Caki2 (cell line): ENCODE results near the gene RPS16. TPM values are rescaled to one million over a fixed set of nuclear protein-coding genes. Genes with fewer than 3 reads are reported as not detected.
"Not testable (repeated sequence)": the region's sequence is repeated elsewhere in the genome, so short reads cannot be mapped to it uniquely, and the experiment has no call there.

Source experiments
- DNase-seq: peaks from one replicate; pipeline ENCODE4 v3.0.0-alpha.2; 2015; ENCODE audit warnings: low read depth
- in situ Hi-C: cut with HindIII; loops from 2 replicates; pipeline ENCODE4 v1.10.0; 2016; ENCODE audit warnings: low sequenced_read_pairs, low pct_unique_long_range_greater_than_20kb, mixed read lengths
- total RNA-seq: library from RNA; depleted of rRNA; stranded (reverse); fragments of >200 nt; shearing (Covaris generic); gene quantifications from 2 replicates; pipeline ENCODE4 v1.2.3, GENCODE V29; 2014; ENCODE audit warnings: low replicate concordance; rRNA removed

RPS16 gene
- 76.6 and 151 TPM in 2 replicates for total RNA-seq

DNA sequence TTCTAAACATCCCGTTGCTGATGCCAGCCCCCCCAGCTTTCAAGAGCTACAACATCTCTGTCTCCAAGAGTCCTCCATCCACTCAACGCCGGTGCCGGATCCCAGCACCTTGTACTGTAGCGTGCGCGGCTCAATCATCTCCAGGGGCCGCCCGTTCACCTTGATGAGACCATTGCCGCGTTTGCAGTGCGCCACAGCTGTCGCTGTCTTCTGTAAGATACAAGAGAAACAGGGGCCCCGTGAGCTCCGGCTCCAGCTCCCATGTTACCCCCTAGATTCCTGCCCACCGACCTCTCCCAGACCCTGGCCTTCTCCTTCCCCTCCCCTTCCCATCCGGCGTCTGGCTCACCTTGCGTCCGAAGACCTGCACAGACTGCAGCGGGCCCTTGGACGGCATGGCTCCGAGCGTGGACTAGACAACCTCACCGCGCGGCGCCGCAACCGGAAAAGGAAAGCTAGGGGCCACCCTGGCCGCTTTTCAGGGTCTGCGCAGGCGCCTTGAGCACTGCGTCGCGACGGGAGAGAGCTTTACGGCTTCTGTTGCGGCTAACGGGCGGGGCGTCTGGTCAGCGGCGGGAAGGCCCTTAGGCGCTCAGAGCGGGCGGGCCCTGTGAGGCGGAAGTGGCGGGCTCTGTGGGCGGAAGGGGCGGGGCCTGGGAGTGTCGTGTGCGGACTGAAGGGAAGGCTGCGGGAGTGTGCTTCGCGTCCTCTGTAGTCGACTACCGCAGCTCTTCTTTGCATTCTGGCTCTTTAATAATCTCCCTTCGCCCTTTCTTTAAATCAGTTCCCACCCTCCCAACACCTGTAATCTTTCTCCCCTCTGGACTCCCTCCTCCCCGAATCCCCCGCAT lies at the start of gene RPS16:
Gene RPS16, minus strand, starts transcription at position 451 of the 851 bp plus-strand sequence. Its CDS starts 54 bp downstream, at position 397.
- in situ Hi-C loops: no loop called here
- peak; percentile 98 for DNase-seq

DNA sequence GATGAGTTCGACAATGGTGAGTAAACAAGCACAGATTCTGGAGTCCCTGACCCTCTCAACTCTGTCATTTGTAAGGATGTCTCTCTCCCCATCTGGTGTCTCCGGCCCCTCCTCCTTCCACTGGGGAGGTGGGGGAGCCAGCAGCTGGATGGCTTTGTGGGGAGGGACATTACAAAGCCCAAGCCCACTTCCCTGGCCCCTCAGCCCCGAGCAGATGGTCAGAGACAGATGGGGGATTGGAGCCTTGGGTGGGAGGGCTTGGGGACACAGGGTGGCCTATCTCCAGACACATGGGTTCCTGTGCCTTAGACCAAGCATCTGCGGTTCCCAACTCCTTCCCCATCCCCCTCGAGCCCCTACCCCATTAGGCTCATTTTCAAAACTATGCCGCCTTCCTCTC lies 47.4 kb upstream of the RPS16 start:
- in situ Hi-C loops: no loop called here
- DNase-seq: no peak

DNA sequence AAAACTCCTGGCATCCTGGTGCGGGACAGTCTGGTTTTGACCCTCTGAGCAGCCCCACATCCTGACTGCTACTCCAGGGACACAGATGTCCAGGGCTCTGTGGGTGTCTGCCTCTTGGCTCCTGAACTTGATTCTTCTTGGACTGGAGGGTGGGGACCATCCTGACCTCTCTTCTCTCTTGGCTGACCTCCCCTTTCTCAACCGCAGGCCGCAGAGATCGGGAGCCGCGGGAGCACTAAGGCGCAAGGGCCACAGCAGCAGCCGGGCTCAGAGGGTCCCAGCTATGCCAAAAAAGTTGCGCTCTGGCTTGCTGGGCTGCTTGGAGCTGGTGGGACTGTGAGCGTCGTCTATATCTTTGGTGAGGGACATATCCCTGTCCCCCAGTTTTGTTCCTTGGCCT lies 45.9 kb upstream of the RPS16 start:
- no peak for DNase-seq
- in situ Hi-C loops: no loop called here

DNA sequence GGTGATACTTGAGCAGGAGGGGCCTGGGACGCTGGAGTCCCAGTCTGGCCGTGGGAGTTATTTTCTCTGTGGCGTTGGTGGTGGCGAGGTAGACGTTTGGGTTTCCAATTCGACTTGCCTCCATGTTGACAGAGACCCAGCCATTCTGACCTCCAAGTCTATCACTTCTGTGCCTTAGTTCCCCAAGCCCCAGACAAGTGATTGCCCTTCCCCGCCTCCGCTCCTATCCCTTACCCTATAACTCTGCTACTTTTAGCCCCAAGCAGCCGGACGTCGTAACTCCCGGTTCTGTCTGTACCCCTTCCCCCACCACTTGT lies 45.4 kb upstream of the RPS16 start:
- in situ Hi-C loops: no loop called here
- no peak for DNase-seq

DNA sequence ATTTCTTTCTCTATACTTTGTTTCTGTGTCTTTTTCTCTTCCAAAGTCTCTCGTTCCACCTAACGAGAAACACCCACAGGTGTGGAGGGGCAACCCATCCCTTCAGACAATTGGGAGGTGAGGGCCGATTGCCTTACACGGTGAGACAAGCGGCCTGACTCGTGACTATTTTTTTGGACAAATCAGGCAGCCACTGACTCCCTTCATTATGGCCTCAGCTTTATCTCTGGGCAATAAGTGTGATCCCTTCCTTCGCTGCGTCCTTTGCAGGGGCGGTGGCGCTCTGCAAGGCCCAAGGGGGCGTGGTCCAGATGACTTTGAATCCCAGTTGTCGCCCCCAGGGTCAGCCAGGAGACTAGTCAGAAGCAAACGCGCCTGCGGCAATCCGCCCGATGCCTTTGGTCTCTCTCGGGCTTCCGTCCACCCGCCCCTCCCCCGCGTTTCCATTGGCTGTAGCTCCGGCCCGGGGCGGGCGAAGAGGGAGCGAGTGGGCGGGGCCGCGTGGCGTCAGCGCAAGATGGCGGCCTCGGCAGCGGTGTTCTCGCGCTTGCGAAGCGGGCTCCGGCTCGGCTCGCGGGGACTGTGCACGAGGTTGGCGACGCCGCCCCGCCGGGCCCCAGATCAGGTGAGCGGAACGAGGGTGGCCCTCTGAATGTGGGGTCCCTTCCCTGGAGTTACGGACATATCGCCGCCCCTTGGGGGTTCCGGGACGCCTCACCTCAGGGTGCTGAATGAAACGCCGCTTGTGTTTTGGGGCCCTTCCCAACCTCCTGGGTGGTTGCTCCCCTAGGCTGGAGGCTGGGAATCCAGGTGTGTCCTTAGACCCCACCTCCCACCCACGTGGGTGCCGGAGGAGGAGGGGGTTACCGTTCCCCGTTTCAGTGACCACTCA lies 44.8 kb upstream of the RPS16 start, which contains the start of gene TIMM50:
Gene TIMM50, plus strand, starts transcription at position 502 of the 892 bp plus-strand sequence. Its CDS starts 16 bp downstream, at position 518.
- DNase-seq: peak; percentile 98
- in situ Hi-C loops: no loop called here

DNA sequence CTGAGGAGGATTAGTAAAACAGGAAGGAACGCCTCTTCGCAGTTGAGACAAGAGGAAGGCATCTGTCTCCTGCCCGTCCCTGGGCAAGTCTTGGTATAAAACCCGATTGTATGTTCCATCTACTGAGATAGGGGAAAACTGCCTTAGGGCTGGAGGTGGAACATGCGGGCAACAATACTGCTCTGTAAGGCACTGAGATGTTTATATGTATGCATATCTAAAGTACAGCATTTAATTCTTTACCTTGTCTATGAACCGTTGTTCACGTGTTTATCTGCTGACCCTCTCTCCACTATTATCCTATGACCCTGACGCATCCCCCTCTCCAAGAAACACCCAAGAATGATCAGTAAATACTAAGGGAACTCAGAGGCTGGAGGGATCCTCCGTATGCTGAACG lies 44.2 kb upstream of the RPS16 start:
- in situ Hi-C loops: no loop called here

DNA sequence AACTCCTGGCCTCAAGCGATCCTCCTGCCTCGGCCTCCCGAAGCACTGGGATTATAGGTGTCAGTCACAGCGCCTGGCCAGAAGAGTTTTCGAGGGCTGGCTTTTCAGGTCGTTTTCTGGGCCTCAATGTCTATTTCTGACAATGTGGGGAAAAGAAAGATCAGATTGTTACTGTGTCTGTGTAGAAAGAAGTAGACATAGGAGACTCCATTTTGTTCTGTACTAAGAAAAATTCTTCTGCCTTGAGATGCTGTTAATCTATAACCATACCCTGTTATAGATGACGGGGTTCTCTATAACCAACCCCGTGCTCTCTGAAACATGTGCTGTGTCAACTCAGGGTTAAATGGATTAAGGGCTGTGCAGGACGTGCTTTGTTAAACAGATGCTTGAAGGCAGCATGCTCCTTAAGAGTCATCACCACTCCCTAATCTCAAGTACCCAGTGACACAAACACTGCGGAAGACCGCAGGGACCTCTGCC lies 43.6 kb upstream of the RPS16 start:
- DNase-seq: peak; percentile 23
- in situ Hi-C loops: not testable (repeated sequence)

More for the DNA sequence above, 44.2 kb upstream of the RPS16 start:
- no peak for DNase-seq

DNA sequence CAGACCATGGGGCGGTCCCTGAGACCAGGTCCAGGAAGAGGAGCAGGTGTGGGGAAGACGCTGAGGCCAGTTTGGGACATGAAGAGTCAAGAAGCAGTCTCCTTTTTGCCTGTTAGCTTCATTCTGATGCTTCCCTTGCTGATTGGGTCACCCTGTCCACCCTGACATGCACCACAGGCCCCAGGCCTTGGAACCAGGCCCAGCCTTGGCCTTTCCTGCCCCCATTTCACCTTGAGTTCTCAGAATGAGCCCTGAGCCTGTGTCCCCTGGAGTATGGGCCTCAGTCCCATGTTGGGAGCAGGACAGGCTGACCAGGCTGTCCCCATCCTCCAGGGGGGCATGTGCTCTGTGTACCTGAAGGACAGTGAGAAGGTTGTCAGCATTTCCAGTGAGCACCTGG lies 40.0 kb upstream of the RPS16 start:
- DNase-seq: no peak
- in situ Hi-C loops: no loop called here

DNA sequence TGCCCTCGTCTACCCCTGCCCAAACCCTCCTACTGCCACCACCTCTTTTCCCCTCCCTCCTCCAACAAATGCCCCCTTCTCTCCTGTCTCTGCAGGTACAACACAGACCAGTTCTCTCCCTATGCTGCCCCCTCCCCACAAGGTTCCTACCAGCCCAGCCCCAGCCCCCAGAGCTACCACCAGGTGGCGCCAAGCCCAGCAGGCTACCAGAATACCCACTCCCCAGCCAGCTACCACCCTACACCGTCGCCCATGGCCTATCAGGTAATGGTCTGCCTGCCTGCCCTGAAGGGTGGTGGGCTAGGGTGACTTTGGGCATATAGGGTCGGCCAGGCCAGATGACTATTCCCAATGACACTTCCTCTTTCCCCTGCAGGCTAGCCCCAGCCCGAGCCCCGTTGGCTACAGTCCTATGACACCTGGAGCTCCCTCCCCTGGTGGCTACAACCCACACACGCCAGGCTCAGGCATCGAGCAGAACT lies 38.4 kb upstream of the RPS16 start:
- in situ Hi-C loops: no loop called here
- DNase-seq: peak; percentile 26

DNA sequence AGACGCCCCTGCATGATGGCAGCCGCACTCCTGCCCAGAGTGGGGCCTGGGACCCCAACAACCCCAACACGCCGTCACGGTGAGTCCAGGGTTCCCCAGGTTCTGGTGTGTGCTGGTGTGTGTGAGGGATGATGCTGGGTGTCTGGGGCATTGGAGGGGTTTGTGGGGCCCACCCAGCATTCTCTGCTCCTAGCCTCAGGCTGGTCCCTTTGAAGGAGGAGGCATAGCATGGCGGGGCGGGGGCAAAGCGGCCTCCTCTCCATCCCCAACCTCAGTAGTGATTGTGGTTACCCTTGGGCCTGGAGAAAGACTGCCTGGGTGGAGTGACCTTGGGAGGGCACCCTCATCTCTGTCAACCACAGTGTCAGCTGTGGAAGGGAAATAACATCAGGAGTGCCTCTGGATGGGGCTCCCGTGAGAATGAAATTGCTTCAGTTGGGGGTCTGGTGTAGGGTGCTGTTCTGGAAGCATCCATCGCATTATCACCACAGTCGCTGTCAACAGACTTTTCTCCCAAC lies 37.8 kb upstream of the RPS16 start:
- in situ Hi-C loops: no loop called here
- DNase-seq: no peak

DNA sequence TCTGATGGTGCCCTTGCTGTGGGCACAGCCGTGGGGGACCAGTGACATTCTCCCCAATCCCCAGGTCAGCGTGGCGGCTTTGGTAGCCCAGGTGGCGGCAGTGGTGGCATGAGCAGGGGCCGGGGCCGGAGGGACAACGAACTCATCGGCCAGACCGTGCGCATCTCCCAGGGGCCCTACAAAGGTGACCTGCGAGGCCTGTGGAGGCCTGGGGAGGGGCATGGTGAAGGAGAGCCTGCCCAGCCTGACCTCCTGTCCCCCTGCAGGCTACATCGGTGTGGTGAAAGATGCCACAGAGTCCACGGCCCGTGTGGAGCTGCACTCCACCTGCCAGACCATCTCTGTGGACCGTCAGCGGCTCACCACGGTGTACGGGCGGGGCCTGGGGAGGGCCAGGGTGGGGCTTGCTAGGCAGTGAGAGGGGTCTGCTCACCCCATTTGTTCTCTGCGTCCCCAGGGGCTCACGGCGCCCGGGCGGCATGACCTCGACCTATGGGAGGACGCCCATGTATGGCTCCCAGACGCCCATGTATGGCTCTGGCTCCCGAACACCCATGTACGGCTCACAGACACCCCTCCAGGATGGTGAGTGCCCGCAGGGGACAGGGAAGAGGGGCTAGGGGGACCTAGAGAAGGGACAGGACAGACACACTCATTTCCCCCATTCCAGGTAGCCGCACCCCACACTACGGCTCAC lies 37.1 kb upstream of the RPS16 start:
- DNase-seq: no peak
- in situ Hi-C loops: no loop called here

DNA sequence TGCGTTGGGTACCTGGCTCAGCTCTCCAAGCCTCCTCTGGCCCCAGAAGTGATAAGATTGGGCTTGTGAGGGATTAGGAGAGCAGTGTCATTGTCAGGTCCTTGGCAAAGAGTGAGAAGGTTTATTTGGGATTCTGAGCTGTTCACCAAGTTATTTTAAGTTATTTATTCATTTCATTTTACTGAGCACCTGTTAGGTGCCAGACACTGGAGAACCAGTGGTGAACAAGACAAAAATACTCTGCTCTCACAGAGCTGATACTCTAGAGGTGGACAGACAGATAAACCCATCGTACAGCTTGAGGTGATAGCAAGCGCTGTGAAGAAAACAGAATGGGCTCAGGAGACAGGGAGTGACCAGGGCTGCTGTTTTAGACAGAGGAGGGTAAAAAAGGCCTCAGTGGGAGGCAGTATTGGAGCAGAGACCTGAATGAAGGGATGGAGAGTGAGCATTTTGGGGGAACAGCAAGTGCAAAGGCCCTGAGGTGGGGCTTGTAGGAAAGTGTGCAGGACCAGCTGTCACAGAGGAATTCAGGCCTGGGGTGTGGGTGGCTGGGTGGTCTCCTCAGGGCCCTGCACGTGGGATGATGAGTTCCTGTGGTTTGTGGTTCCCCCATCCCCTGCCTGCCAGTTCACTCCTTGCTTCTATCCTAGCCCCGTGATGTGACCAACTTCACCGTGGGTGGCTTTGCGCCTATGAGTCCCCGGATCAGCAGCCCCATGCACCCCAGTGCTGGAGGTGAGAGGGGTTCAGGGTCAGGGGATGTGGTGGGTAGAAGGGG lies 36.2 kb upstream of the RPS16 start:
- DNase-seq: no peak
- in situ Hi-C loops: no loop called here

DNA sequence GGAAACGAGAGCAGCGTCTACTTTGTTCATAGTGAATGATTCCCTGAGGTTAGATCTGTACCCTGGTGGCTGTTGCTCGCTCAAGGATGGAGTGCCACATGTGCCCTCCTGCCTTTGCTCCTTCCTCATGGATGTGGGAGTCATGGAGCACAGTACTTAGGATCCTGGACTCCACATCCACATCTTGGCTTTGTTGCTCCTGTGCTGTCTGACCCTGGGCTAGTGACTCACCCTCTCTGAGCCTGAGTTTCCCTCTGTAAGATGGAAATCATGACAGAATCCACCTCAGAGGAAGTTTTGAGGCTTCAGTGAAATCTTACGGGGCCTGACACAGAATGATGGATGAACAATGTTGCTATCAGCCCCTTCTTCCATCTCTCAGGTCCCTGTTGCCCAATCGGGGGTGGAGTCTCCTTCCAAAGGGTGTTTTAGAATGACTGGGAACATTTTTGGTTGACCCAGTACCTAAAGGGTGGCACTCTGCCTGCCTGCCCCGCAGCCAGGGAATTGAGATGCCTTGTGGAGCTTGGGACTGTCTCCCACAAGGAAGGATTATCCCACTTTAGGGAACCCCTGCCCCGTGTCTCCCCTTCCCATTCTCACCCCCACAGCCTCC lies 35.1 kb upstream of the RPS16 start:
- in situ Hi-C loops: no loop called here
- DNase-seq: no peak

DNA sequence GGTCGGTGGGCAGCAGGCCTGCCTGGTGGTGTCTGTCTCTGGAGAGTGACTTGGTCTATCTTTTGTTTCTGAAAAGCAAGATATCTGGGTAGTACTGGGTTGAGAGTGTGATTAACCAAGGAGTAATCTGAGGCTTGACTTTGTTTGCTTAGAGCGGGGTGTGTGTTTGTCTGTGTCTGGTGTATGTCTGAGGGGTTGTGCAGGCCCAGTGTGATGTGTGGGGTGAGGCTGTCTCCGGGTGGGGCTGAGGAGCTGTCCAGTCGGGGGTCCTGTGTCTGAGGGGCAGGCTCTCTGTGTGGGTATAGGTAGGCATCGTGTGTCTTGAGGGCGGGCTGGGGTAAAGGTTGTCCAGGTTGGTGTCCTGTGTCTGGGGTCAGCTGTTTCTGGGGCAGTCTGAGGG lies 33.8 kb upstream of the RPS16 start:
- in situ Hi-C loops: no loop called here
- DNase-seq: no peak

DNA sequence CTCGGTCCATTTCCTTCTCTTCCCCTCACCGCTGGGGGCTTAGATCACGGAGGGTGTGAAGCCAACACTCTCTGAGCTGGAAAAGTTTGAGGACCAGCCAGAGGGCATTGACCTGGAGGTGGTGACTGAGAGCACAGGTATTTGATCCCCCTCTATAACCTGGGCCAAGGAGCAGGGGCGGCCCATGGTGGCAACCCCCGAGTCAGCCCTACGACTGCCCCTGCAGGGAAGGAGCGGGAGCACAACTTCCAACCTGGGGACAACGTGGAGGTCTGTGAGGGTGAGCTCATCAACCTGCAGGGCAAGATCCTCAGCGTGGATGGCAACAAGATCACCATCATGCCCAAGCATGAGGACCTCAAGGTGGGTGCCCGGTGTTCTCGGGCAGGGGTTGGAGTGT lies 33.3 kb upstream of the RPS16 start:
- in situ Hi-C loops: no loop called here
- DNase-seq: no peak

DNA sequence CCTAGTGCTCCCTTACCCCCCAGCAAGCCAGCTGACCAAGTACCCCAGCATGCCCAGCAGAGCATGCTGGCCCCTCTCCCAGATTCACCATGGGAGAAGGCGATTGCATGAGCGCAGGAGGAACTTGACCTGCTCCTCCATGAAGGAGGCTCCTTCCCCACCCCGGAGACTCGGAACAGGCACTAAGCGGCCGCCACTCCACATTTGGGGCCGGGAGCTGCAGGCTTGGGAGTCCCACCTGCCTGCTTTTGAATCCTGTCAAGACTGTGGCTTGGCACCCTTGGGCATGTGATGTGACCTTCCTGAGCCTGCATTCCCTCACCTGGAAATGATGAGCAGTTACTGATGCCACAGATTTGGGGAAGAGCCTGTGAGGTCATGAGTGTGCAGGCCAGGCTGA lies 32.2 kb upstream of the RPS16 start:
- DNase-seq: no peak
- in situ Hi-C loops: no loop called here
